Testis (tissue), 3 donors: ENCODE results near the gene ZNF556. TPM values are rescaled to one million over a fixed set of nuclear protein-coding genes. Genes with fewer than 3 reads are reported as not detected.

Experiments used
- DNase-seq: peaks from one replicate; pipeline ENCODE4 v3.0.0-alpha.2; 2019
- H3K27ac ChIP-seq, 2 donors: fragments of 200-600 bp; sonication (generic); one replicate each; pipeline ENCODE4 v1.5.1; 2019
- H3K27me3 ChIP-seq: fragments of 200-600 bp; sonication (generic); one replicate; pipeline ENCODE4 v1.5.1; 2019
- H3K36me3 ChIP-seq: fragments of 200-600 bp; sonication (generic); one replicate; pipeline ENCODE4 v1.5.1; 2017; ENCODE audit warnings: low read depth; ENCODE audit errors: missing control alignments
- H3K4me1 ChIP-seq: fragments of 200-600 bp; sonication (generic); one replicate; pipeline ENCODE4 v1.5.1; 2019
- H3K4me3 ChIP-seq, 2 donors: fragments of 200-600 bp; sonication (generic); one replicate each; pipeline ENCODE4 v1.5.1; 2017 to 2019
- H3K9me3 ChIP-seq: fragments of 200-600 bp; sonication (generic); one replicate; pipeline ENCODE4 v1.5.1; 2017
- POLR2A ChIP-seq: fragments of 450-650 bp; IDR thresholded peaks from one replicate; pipeline ENCODE4 v1.6.1; 2017; ENCODE audit warnings: antibody characterized with exemption, mild to moderate bottlenecking, moderate library complexity
- WGBS, 2 donors: methylation state at CpG; one replicate each; pipeline ENCODE4 v1.1.5; 2018; 5-methylcytosine and 5-hydroxymethylcytosine counted together
- intact Hi-C: fragments of 100-400 bp; cut with DNase I; formaldehyde crosslinking; loops from one replicate; pipeline ENCODE4 v1.15.1; 2023; ENCODE audit warnings: low total_unique reads
- polyA plus RNA-seq: library from polyadenylated mRNA; stranded (reverse); fragments of 350-450 nt; fragmentation: Illumina TruSeq; extraction: RNeasy Lipid Tissue Mini Kit (QIAGEN cat#74804); gene quantifications from one replicate; pipeline ENCODE4 v1.2.3, GENCODE V29; 2014; ENCODE audit warnings: low read depth, low replicate concordance; ENCODE audit not compliant: insufficient read depth
- total RNA-seq, 2 donors: library from RNA; depleted of rRNA; stranded (reverse); fragments of >200 nt; gene quantifications; one replicate each; pipeline ENCODE4 v1.2.3, GENCODE V29; 2016
- TF ChIP-seq, protein P1 (sequence below), 3 experiments: fragments of 450-650 bp in 2 of 3; fragments of 200-600 bp in 1 of 3; sonication (generic) in 1 of 3; IDR thresholded peaks; one replicate each; pipeline ENCODE4 v1.5.1; 2016 to 2019; ENCODE audit warnings: antibody characterized with exemption in 3 of 3, mild to moderate bottlenecking in 2 of 3, moderate library complexity in 1 of 3

Gene ZNF556
- total and polyA plus RNA-seq, 3 donors from 2014 or later = 1.9 to 2.4 (median 2.3) TPM

DNA sequence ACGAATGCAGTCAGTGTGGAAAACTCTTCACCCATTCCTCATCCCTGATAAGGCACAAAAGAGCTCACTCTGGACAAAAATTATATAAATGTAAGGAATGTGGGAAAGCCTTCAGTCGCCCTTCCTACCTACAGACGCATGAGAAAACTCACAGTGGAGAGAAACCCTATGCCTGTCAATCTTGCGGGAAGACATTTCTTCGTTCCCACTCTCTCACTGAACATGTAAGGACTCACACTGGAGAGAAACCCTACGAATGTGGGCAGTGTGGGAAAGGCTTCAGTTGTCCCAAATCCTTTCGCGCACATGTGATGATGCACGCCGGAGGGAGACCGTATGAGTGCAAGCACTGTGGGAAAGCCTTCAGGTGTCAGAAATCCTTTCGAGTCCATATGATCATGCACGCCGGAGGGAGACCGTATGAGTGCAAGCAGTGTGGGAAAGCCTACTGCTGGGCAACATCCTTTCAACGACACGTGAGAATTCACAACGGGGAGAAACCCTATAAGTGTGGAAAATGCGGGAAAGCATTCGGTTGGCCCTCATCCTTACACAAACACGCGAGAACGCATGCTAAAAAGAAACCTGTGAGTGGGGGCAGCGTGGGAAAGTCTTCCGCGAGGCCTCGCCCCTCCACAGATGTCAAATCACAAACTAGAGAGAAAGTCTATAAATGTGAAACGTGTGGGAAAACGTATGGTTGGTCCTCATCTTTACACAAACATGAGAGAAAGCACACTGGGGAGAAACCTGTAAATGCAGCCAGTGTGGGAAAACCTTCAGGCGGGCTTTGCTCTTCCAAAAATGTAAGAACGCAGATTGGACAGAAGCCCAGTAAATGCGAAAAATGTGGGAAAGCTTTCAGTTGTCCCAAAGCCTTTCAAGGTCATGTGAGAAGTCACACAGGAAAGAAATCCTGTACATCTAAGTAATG lies 10.5 kb downstream of the ZNF556 start:
- TF ChIP-seq, protein P1, sequence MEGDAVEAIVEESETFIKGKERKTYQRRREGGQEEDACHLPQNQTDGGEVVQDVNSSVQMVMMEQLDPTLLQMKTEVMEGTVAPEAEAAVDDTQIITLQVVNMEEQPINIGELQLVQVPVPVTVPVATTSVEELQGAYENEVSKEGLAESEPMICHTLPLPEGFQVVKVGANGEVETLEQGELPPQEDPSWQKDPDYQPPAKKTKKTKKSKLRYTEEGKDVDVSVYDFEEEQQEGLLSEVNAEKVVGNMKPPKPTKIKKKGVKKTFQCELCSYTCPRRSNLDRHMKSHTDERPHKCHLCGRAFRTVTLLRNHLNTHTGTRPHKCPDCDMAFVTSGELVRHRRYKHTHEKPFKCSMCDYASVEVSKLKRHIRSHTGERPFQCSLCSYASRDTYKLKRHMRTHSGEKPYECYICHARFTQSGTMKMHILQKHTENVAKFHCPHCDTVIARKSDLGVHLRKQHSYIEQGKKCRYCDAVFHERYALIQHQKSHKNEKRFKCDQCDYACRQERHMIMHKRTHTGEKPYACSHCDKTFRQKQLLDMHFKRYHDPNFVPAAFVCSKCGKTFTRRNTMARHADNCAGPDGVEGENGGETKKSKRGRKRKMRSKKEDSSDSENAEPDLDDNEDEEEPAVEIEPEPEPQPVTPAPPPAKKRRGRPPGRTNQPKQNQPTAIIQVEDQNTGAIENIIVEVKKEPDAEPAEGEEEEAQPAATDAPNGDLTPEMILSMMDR (IDR thresholded peaks at IDR 0.05) = no peak
- TF ChIP-seq POLR2A = no peak
- WGBS, 2 donors = 91% methylated on average over 32 of the region's 32 CpGs
- DNase-seq = no peak
- Histone ChIP-seq H3K27me3 (no peaks in the 10 kb centered on the region), H3K36me3 (no peaks in the 10 kb centered on the region), H3K4me1 (no peaks in the 10 kb centered on the region), H3K9me3 (no peaks in the 10 kb centered on the region), H3K4me3 (no peak overlapping the region), H3K27ac (no peak overlapping the region)
- intact Hi-C loops = no loop called here

DNA sequence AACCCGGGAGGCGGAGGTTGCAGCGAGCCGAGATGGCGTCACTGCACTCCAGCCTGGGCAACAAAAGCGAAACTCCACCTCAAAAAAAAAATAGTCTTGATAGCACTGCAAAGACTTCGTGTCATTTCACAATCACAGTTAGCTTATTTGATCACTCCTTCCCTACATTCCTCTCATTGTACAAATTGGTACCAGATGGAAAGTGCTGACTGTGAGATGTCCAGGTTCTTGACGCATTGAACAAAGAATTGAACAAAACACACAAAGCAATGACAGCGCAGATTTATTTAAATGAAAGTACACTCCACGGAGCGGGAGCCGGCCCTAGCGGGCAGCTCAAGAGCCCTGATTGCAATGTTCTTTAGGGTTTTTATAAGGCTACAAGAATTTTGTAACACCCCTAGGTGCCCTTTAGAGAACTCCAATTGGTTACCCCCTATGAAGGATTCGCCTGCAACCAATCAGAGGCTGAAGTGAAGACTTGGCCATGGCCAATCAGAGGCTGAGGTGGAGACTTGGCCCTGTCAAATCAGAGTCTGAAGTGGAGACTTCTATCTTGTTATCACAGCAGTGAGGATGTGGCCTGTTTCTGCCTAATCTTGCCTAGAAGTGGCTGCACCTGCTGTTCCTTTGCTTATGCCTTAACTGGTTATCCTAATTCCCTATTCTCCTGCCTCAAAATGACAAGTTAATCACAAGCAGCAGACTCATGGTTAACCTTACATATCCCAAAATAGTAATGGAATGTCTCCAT lies 16.7 kb downstream of the ZNF556 start:
- WGBS, 2 donors = 68 to 77% methylated on average over 14 of the region's 14 CpGs
- intact Hi-C loops = loop anchor here (10.0 kb wide), 1 partner anchor 239 kb away; no protein-coding TSS in a partner anchor

DNA sequence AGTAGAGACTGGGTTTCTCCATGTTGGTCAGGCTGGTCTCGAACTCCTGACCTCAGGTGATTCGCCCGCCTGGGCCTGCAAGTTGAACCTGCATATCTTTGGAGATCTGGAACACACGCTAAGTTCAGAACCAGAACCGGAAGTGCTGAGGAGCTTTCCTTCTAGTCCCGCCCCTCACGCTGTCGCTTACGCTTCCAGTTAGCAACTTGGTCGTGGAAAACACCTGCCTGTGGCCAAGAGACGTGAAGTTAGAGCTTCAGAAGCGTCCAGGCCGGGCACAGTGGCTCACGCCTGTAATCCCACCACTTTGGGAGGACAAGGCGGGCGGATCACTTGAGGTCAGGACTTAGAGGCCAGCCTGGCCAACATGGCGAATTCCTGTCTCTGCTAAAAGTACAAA lies 18.6 kb downstream of the ZNF556 start:
- Histone ChIP-seq H3K27me3 (no peaks in the 10 kb centered on the region), H3K4me3 (peak overlapping the region in 1 of 2 donors; percentile 32), H3K27ac (no peak overlapping the region), H3K9me3 (no peaks in the 10 kb centered on the region), H3K36me3 (no peaks in the 10 kb centered on the region), H3K4me1 (peaks cover 8% of the 10 kb centered on the region)
- TF ChIP-seq, protein P1 (IDR thresholded peaks at IDR 0.05) = no peak
- no peak for TF ChIP-seq POLR2A
- intact Hi-C loops = loop anchor here (10.0 kb wide), 1 partner anchor 241 kb away; no protein-coding TSS in a partner anchor
- WGBS, 2 donors = 64 to 70% methylated on average over 15 to 17 of the region's 17 CpGs
- DNase-seq = no peak

More for the DNA sequence above, 16.7 kb downstream of the ZNF556 start:
- H3K4me3 ChIP-seq = no peak overlapping the region
- no peaks in the 10 kb centered on the region for H3K36me3 ChIP-seq
- H3K4me1 ChIP-seq = peaks cover 8% of the 10 kb centered on the region
- H3K9me3 ChIP-seq = no peaks in the 10 kb centered on the region
- TF ChIP-seq, protein P1 (IDR thresholded peaks at IDR 0.05) = no peak
- TF ChIP-seq POLR2A = no peak
- H3K27ac ChIP-seq = no peak overlapping the region
- no peaks in the 10 kb centered on the region for H3K27me3 ChIP-seq
- peak; percentile 63 for DNase-seq

DNA sequence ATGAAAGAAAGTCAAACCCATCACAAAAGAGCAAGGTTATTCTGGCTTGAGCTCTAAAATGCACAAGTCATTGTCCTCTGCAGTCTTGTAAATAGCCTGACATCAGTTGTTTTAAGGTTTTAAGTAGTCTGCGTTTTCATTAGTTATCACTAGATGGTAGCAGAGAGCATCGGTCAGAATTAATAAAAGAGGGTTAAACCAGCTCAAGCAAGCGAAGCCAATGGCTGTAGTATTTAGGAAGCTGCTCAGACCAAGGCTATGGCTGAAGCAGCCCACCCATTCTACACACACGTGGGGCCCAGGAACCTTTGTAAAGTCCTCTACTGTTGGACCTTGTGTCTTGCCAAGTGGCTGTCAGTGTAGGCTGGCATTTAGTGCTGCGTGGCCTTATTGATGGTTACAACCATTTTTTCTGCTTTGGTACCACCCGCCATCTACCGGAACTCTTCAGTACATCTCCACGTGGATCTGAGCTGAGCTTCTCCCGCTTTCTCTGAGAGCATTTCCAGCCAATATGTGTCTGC lies 20.3 kb downstream of the ZNF556 start:
- intact Hi-C loops = loop anchor here (10.0 kb wide), 1 partner anchor 243 kb away; no protein-coding TSS in a partner anchor

More for the DNA sequence above, 20.3 kb downstream of the ZNF556 start:
- WGBS, 2 donors = 15 to 22% methylated on average over 9 of the region's 9 CpGs
- Histone ChIP-seq H3K4me1 (peaks cover 8% of the 10 kb centered on the region), H3K27ac (peak overlapping the region in 1 of 2 donors; percentile 43), H3K36me3 (no peaks in the 10 kb centered on the region), H3K27me3 (no peaks in the 10 kb centered on the region), H3K4me3 (no peak overlapping the region), H3K9me3 (no peaks in the 10 kb centered on the region)
- TF ChIP-seq POLR2A = no peak
- TF ChIP-seq, protein P1 (IDR thresholded peaks at IDR 0.05) = peak; percentile 40 to 66 (median 63)
- DNase-seq = peak; percentile 32
